ENCODE measurements around the gene BTAF1.

Gene BTAF1

GRCh38 chr10:91908337-91909116, 15.0 kb upstream of the BTAF1 start:
- DNase-seq: peak; percentile 38

DNA sequence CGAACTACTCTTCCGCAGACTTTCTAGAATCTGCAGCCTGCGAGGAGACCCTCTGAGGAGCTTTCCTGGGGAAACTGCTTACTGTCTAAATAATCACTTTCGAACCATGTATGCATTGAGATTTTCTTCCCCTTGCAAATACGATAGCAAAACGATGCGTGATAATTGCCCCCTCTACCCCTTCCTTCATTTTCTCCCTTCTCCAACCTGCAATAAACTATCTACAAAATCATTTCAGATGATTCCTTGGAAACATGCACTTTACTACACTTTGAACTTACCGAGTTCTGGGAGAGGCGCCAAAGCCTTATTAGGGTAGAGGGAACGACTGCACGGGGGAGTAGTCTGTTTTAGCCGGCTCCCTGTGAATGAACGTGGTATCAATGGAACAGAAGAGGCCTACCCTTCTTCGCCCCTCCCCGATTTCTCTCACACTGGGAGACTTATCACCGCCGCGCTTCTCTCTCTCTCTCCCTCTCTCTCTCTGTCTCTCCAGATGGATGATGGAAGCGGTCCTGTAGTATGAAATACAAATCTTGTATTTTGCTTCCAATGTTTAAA, 14.4 kb upstream of the BTAF1 start, which contains the start of gene FGFBP3:
FGFBP3 (minus strand) TSS at position 370 of the 561 bp plus-strand sequence. CDS start 517 bp downstream, outside the sequence.
- DNase-seq: peak; percentile 32

- DNase-seq: no peak
Measured at GRCh38 chr10:91910467-91910866, 13.1 kb upstream of the BTAF1 start.

GRCh38 chr10:91919651-91920050, 3.9 kb upstream of the BTAF1 start:
- DNase-seq: no peak

DNA sequence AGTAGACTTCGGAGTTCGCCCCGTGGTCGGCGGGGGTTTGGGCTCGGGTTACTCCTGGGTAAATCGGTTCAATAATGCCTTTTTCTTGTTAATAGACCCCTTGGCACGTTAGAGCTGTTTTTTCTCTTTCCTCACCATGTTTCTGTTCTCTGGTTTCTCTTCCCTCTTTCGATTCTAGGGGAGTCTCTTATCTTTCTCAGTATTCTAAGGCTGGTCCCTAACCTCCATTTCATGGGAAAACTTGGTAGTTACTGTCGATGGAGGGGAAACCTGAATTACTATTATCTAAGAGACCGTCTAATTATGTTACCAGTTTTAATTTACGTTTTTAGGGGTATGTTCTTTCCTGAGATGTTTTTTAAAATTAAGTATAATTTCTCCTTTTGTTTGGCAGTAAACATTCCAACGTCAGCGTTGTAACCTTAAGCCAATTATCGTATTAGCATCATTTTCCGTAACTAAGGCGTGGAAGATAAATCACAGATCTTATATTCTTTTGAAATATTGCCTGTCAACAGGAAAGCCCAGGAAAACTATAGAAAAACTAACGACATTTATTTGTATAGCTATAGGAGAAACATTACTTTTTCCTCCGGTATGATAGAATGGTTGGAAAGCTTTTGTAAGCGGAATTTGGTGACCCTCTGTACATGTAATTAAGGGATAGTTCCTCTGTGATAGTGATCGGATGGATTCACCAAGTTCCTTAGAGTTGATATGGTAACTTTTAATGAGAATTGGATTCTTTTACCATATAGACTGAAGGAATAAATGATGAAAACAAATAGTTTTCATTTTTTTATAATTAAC, 847 bp downstream of the BTAF1 start:
- no peak for DNase-seq

GRCh38 chr10:91925022-91925320, 1.4 kb downstream of the BTAF1 start:
- DNase-seq: peak; percentile 21

- no peak for DNase-seq
Measured at GRCh38 chr10:91930939-91931338, 7.4 kb downstream of the BTAF1 start.

DNA sequence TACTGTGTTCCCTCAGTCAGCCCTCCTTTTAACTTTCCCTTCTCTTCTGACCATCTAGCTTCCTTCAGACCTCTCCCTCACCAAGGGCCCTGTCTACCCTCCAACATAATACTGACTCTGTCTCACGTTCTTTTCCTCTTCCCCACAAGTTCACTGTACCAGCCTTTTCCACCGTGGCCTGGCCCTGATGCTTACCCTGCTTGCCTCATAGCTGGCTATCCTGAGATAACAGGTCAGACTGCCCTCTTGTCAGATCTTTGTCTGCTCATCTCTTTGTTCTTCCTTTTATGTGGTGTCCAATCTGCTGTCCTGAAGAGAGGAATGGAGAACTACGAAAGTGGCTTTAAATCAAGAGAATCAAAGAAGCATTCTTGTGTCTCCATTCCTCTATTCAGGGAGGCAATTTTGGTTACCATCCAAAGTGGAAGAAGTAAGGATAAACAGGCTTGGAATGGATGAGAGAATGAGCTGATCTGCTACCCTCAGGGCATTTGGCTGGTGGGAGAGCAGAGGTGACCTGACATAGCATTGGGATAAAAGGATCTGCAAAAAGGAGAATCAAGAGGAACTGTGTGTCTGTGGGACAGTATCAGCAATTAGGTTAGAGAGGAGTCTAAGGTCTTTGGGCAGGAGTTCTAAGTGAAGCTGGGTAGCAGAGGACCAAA, 8.1 kb downstream of the BTAF1 start:
- DNase-seq: no peak

DNA sequence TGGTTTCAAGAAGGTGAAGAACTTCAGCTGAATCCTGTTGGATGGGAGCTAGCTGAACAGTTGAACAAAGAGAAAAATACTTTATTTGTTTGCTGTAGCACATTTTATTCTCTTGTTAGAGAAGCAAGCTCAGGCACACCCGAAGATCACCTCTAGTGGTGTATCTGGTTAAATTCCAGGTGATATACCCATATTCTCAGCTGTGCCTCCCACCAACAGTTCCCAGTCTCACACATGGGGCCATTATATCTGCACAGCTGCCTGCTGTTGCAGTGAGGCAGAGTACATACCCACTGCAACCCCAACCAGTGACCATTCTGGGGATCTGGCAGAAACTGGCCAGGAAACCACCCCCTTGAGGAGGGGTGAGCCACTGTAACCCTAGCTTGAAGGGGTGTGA, 9.2 kb downstream of the BTAF1 start:
- no peak for DNase-seq

GRCh38 chr10:91935886-91936285, 12.3 kb downstream of the BTAF1 start:
- no peak for DNase-seq

- DNase-seq: no peak
Measured at GRCh38 chr10:91939653-91940052, 16.1 kb downstream of the BTAF1 start.

- no peak for DNase-seq
Measured at GRCh38 chr10:91941426-91941825, 17.9 kb downstream of the BTAF1 start.

DNA sequence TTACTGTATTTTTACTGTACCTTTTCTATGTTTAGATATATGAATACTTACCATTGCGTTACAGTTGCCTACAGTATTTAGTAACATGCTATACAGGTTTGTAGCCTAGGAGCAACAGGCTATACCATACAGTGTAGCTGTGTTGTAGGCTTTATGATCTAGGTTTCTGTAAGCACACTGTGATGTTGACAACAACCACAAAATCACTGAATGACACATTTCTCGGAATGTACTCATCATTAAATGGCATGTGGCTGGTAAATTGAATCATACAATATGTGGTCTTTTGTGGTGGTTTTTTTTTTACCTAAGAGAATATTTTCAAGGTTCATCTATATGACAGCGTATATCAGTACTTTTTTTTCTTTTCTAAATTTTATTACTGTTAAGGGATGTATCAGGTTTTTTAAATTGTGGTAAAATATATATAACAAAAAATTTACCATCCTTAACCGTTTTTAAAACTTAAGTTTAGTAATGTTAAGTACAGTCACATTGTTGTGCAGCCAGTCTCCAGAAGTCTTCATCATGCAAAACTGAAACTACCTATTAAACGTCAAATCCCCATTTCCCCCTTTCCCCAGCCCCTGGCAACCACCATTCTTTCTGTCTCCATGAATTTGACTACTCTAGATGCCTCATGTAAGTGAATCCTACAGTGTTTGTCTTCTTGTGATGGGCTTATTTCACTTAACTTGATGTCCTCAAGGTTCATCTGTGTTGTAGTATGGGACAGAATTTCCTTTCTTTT, 21.5 kb downstream of the BTAF1 start:
- DNase-seq: no peak

- no peak for DNase-seq
Measured at GRCh38 chr10:91953600-91954160, 30.1 kb downstream of the BTAF1 start.

- no peak for DNase-seq
Measured at GRCh38 chr10:91955114-91955513, 31.5 kb downstream of the BTAF1 start.

DNA sequence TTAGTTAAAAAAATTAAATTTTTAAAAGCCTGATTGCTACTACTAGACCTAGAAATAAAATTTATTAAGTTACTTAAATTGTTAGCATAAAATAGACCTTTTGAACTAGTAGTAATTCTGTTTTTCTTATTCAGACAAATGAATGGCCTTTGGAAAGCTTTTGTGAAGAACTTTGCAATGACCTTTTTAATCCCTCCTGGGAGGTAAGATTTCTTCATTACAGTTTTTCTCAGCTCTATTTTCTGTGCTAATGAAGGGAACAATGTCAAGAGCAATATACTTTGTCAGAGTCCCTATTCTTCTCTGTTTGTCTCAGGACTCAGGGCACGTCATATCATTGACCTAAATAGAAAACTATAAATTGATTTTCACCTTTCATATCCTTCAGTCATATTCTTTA, 33.5 kb downstream of the BTAF1 start:
- no peak for DNase-seq

GRCh38 chr10:91969297-91969696, 45.7 kb downstream of the BTAF1 start:
- DNase-seq: no peak

DNA sequence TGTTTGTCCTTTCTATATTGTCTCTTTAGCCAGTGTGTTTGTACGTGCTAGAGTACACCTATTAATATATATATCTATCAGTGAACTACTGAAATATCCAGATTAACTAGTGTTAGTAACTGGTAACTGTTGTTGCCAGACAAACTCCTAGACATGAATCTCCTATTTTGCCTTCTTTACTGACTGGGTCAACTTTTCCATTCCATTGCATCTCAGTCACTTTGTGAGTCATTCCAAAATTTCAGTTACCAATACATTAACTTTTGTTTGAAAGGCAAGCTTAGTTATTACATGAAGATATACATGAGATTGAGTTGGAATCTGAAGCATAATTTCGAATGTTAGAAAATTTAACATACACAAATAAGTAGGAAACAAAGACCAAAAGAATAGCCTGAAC, 51.4 kb downstream of the BTAF1 start:
- DNase-seq: peak; percentile 52

GRCh38 chr10:91975438-91975837, 51.9 kb downstream of the BTAF1 start:
- peak; percentile 9 for DNase-seq

- DNase-seq: peak; percentile 49
Measured at GRCh38 chr10:91976317-91977051, 52.9 kb downstream of the BTAF1 start.

GRCh38 chr10:91977491-91977890, 53.9 kb downstream of the BTAF1 start:
- DNase-seq: peak; percentile 2

DNA sequence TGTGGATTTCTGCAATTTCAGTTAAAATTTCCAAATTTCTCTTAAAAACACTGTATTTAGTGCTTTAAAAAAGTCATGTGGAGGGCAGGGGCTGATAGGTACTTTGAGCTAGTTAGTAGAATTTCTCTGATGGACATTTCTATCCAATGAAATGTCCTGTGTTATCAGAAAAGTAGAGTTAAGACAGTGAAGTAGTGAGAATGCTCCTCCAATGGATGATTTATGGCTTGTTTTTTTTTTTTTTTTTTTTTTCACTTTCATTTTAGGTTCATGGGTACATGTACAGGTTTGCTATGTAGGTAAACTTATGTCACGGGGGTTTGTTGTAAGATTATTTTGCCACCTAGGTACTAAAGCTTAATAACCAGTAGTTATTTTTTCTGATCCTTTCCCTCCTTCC, 55.0 kb downstream of the BTAF1 start:
- DNase-seq: no peak
